HK-2 (cell line): ENCODE data around the gene NEK11.
"Not testable (repeated sequence)": the region's sequence is repeated elsewhere in the genome, so short reads cannot be mapped to it uniquely, and the experiment has no call there.

Experiments
- DNase-seq: peaks from one replicate; pipeline ENCODE4 v3.0.0-alpha.2; 2018; ENCODE audit not compliant: unreplicated experiment

Gene NEK11

DNA sequence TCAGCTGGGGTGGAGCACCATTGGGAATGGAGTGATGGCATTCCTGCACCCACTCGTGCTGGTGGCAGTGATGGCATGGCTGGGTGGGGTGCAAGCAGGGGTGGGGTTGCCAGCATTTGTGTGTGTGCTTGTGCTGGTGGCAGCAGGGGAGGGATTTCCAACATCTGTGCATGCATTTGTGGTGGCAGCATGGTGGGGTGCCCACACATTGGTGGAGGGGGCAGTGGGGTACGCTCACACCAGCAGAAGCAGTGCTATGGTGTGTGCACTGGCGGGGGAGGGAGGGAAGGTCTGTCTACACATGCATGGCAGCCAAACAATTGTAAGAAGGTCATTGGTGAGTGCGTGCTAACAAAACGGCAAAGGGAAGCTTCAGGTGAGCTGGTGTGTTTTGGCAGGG lies 278.2 kb downstream of the NEK11 start:
- no peak for DNase-seq

- no peak for DNase-seq
Observed at GRCh38 chr3:131306242-131306641, 279.6 kb downstream of the NEK11 start.

DNA sequence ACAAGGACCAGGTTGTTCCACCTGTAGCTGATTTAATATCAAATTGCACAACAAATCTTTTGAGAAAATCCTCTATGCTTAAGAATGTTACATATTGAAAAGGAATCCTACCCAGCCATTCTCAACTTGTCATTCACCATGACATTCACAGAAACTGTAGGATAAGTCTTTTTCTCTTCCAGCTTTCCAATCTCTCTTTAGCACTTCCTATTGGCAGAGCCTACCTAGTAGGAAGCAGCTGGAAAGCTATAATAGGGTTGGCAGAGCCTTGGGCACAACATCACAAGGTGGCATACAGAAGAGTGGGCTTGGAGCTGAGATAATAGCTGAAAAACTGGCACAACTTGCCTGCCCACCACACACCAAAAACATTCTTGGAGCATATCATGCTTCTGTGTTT lies 287.6 kb downstream of the NEK11 start:
- DNase-seq, result no peak

DNA sequence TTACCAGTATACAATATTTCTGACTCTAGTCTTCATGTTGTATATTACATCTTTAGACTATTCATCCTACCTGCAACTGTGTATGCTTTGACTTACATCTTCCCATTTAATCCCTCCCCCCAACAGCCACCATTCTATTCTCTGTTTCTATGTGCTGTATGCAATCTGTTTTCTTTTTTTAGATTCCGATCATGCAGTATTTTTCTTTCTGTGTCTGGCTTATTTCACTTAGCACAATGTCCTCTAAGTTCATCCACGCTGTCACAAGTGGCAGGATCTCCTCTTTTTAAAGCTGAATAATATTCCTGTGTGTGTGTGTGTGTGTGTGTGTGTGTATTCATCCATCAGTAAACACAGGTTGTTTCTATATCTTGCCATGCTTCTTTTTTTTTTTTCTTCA lies 288.5 kb downstream of the NEK11 start:
- DNase-seq, result no peak

- no peak for DNase-seq
Observed at GRCh38 chr3:131317667-131318066, 291.0 kb downstream of the NEK11 start.

DNA sequence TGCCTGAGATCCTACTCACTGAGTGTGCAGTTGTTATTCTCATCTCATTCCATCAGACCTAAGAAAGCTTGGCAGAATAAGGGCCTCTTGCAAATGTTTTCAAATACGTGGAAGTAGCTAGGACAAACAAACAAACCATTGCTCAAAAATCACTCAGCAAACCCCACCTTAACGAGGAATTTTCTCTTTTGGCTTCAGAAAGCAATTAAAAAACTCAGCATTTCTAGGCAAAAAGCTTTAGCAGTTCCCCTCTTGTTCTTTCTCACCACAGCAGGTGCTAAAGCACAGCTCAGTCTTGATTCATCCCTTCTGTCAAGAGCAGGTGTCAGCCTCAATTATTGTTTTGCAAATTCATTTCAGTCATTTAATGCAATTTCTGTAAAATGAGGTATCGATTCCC lies 296.3 kb downstream of the NEK11 start:
- no peak for DNase-seq

- no peak for DNase-seq
Observed at GRCh38 chr3:131323792-131324191, 297.1 kb downstream of the NEK11 start.

DNA sequence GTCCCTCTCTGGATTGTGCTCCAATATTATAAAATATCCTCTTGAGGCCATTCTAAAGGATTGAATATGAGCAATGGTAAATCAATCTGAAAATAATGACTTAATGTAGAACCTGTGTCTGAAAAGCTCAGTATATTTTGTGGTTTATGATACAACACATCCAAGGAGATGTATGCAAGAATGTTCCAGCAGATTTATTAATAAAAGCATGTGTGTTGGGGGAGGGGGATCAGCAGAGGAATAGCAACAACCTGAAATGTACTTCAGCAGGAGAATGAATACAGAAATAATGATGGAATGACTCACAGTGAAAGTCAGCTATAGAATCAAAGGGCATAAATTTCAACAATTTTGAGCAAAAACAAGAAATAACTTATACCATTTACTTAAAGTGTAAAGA lies 298.2 kb downstream of the NEK11 start:
- DNase-seq, result no peak

GRCh38 chr3:131326307-131326706 lies 299.6 kb downstream of the NEK11 start:
- DNase-seq, result no peak

GRCh38 chr3:131328721-131329120 lies 302.0 kb downstream of the NEK11 start:
- no peak for DNase-seq

- DNase-seq, result no peak
Observed at GRCh38 chr3:131329774-131330173, 303.1 kb downstream of the NEK11 start.

- DNase-seq, result not testable (repeated sequence)
Observed at GRCh38 chr3:131331456-131332085, 304.9 kb downstream of the NEK11 start.

DNA sequence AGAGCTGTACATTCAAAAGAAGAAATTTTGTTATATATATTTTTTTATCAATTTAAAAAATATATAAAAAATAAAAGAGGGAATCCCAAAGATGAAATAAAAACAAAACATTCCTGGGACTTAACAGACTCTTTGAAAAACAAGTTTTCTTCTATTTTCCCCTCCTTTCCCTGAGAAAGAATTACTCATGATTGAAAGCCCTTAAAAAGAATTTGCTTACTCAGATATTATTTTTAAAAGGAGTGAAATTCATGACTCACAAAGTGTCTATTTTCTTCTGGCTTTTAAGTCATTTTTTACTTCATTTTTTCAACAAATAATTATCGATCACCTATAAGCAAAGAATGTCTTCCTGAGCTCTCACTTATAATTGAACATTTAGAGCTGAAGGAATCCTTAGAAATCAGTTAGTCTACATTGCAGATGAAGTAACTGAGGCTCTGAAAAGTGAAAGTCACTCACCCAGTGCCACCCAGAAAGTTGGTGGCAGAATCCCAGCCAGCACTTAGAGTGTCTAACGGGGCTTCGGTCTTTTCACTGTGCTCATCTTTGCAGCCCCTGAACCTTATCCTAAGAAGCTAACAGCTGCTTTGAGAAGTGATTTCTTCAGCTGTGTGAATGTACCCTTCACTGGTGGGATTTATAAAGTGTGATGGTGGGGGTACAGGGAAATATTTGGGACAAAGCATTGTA lies 312.4 kb downstream of the NEK11 start:
- DNase-seq, result no peak

DNA sequence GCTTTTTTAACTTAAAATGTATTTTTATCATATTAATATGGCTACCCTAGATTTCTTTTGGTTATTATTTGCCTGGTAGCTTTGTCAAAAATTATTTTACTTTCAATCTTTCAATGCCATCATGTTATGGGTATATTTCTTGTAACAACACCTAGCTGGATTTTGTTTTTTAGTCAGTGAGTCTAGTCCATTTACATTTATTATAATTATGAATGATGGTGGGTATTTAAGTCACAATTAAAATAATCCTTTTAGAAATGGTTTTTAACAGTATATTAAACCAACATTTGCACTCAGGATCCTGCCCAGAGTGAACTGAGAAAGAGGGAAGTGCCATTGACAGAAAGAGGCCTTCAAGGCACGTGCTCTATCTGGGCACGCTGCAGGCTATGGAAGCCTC lies 315.1 kb downstream of the NEK11 start:
- DNase-seq, result no peak

GRCh38 chr3:131348911-131349310 lies 322.2 kb downstream of the NEK11 start:
- no peak for DNase-seq

- DNase-seq, result no peak
Observed at GRCh38 chr3:131349454-131349853, 322.8 kb downstream of the NEK11 start.

DNA sequence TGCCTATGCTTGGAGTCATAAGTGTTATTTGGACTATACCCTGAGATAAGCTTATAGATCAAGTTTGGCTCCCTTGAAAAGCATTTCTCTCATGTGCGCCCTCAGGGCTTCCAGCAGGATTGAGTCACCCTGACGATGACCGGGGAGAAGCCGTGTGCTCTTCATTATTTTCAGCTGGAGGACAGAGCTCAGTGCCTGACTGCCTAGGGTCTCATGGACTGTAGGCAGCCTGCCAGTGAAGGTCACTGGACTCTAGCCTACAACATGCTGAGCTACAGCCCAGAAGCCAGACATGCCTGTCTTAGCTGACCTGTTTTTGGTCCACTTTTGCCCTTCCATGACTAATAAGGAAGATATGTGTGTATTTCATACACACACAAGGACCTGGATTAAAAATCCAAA lies 323.3 kb downstream of the NEK11 start:
- no peak for DNase-seq

DNA sequence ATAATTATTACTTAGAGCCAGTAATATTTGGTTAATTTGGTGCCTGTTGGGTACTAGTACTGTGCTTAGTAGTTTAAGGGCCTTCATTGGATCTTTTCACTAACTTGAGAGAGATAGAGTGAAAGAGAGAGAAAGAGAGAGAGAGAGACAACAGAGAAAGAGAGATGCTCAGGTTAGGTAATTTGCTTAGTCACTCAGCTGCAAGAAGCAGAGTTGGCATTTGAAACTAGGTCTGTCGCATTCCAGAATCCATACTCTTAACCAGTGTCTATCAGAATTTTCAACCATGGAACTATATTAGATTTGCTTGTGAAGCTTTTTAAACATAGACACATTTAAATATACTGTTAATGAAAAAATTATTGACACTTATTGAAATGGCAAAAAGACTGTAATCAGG lies 323.8 kb downstream of the NEK11 start:
- no peak for DNase-seq

DNA sequence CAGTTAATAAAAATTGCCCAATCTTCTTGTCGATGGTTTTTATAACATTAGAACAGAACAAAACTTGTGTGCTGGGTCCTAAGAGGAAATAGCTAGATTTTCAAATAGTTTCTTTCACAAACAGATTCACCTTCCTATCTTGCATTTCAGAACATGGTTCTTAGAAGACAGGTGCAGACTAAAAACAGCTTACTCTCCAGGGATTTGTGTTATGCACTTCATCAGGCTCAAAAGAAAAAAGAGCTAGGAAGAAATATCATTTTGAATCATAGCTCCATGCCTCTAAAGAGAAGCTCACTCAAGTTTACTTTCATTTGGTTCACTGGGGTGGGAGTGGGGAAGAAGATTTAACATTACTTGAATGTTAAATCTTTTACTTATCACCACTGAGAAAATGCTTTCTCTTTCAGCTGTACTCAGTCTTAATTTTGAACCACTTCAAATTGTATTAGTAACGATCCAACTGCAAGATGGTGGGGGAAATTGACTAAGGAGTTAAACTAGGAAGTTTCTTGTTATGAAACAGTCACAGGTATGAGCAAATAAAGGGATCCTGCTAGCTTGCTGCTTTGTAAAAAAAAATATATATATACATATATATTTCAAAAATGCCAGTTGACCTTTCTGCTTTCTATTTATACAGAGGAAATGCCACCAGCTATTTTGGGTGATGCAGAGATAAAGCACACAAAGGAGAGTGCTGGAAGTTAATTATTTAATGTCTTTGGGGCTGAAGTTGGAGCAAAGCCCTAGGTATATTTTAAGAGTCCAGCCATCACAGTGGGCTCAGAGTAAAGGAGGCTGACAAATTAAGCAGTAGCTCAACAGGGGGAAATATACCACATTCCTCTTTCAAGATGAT lies 326.6 kb downstream of the NEK11 start:
- no peak for DNase-seq

DNA sequence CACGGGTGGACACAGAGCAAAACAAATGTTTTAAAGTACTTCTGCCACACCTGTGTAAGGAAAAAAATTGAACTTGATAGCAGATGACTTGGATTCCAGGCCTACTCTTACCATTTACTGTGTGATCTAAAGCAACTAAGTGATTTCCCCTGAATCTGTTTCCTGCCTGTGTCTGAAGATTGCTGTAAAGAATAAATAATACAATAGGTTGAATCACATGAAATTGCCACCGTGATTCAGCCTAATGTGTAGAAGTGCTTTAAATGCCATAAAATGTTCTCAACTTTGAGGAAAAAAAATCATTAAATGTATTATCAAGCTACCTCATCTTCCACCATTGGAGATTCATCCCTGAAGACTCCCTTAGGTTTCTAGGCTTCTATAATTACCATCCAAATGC lies 327.3 kb downstream of the NEK11 start:
- no peak for DNase-seq

GRCh38 chr3:131356006-131356595 lies 329.4 kb downstream of the NEK11 start:
- DNase-seq, result no peak

GRCh38 chr3:131357275-131357674 lies 330.6 kb downstream of the NEK11 start:
- no peak for DNase-seq
